Smooth muscle cell (in vitro differentiated cells): ENCODE data around the gene CACUL1. TPM values are rescaled to one million over a fixed set of nuclear protein-coding genes. Genes with fewer than 3 reads are reported as not detected.

Experiments used
- DNase-seq: peaks from one replicate; lab custom pipeline; 2025; ENCODE audit not compliant: unreplicated experiment; lab: John Stamatoyannopoulos, UW
- H2AFZ ChIP-seq: fragments of 200-600 bp; sonication (generic); 2 replicates; pipeline ENCODE4 v1.6.0; 2016; ENCODE audit warnings: antibody characterized with exemption, low read depth, mild to moderate bottlenecking
- H3F3A ChIP-seq: fragments of 200-600 bp; sonication (generic); 2 replicates; pipeline ENCODE4 v1.6.0; 2017; ENCODE audit warnings: antibody characterized with exemption, low read depth
- H3K27ac ChIP-seq: fragments of 200-600 bp; sonication (generic); 2 replicates; pipeline ENCODE4 v1.5.1; 2016; ENCODE audit warnings: low read depth, mild to moderate bottlenecking
- H3K27me3 ChIP-seq: fragments of 200-600 bp; sonication (generic); 2 replicates; pipeline ENCODE4 v1.6.1; 2016; ENCODE audit warnings: low read depth, mild to moderate bottlenecking
- H3K36me3 ChIP-seq: fragments of 200-600 bp; sonication (generic); 2 replicates; pipeline ENCODE4 v1.5.1; 2016; ENCODE audit warnings: low read depth
- H3K4me1 ChIP-seq: fragments of 200-600 bp; sonication (generic); 2 replicates; pipeline ENCODE4 v1.5.1; 2016; ENCODE audit warnings: low read depth
- H3K4me2 ChIP-seq: fragments of 200-600 bp; sonication (generic); 2 replicates; pipeline ENCODE4 v1.6.0; 2016; ENCODE audit warnings: mild to moderate bottlenecking
- H3K4me3 ChIP-seq: fragments of 200-600 bp; sonication (generic); 2 replicates; pipeline ENCODE4 v1.5.1; 2016; ENCODE audit warnings: mild to moderate bottlenecking
- H3K79me2 ChIP-seq: fragments of 200-600 bp; sonication (generic); 2 replicates; pipeline ENCODE4 v1.6.0; 2016; ENCODE audit warnings: low read depth, mild to moderate bottlenecking
- H3K9ac ChIP-seq: fragments of 200-600 bp; sonication (generic); 2 replicates; pipeline ENCODE4 v1.6.0; 2016; ENCODE audit warnings: low read depth
- H3K9me3 ChIP-seq: fragments of 200-600 bp; sonication (generic); replicated peaks from 2 replicates; pipeline ENCODE4 v1.5.1; 2016; ENCODE audit warnings: low read depth
- H4K20me1 ChIP-seq: fragments of 200-600 bp; sonication (generic); 2 replicates; pipeline ENCODE4 v1.6.0; 2016; ENCODE audit warnings: low read depth
- CTCF ChIP-seq: fragments of 200-600 bp; sonication (generic); IDR thresholded peaks from 2 replicates; pipeline ENCODE4 v1.5.1; 2017; ENCODE audit warnings: borderline replicate concordance, mild to moderate bottlenecking, antibody characterized with exemption; ENCODE audit not compliant: insufficient read depth, poor library complexity, severe bottlenecking
- WGBS: methylation state at CpG from one replicate; pipeline ENCODE4 v1.1.7; 2016; ENCODE audit warnings: low lambda C conversion rate; 5-methylcytosine and 5-hydroxymethylcytosine counted together
- polyA plus RNA-seq: library from polyadenylated mRNA; unstranded; fragments of >200 nt; fragmentation: Nextera tagmentation; extraction: Ambion mirVana; gene quantifications from 2 replicates; pipeline ENCODE4 v1.2.1, GENCODE V29; 2016
- total RNA-seq: library from RNA; depleted of rRNA; stranded (reverse); fragments of >200 nt; gene quantifications from 2 replicates; pipeline ENCODE4 v1.2.3, GENCODE V29; 2014

CACUL1 gene
- total and polyA plus RNA-seq, 2 experiments from 2014 or later = 24.8 to 25.6 TPM

- Histone ChIP-seq H3K4me1 (no peaks in the 10 kb centered on the region), H3K36me3 (no peaks in the 10 kb centered on the region), H3K79me2 (no peaks in the 10 kb centered on the region), H4K20me1 (no peaks in the 10 kb centered on the region), H3K9ac (no peak overlapping the region), H3F3A (no peaks in the 10 kb centered on the region), H3K27ac (no peak overlapping the region), H3K4me2 (peak overlapping the region; percentile 79), H3K27me3 (peaks cover 17% of the 10 kb centered on the region), H3K9me3 (no peaks in the 10 kb centered on the region), H3K4me3 (peak overlapping the region; percentile 48), H2AFZ (peak overlapping the region; percentile 43)
- DNase-seq = no peak
- 62% methylated on average over 21 of the region's 36 CpGs for WGBS
- TF ChIP-seq CTCF = no peak
These were observed 5.5 kb upstream of the CACUL1 start for GRCh38 chr10:118760265-118760664.

GRCh38 chr10:118758449-118758848 lies 3.7 kb upstream of the CACUL1 start:
- Histone ChIP-seq H3K4me3 (no peak overlapping the region), H4K20me1 (peaks cover 7% of the 10 kb centered on the region), H3K27me3 (peaks cover 11% of the 10 kb centered on the region), H3F3A (peaks cover 2% of the 10 kb centered on the region), H3K9ac (no peak overlapping the region), H3K4me2 (no peak overlapping the region), H2AFZ (no peak overlapping the region), H3K4me1 (no peaks in the 10 kb centered on the region), H3K27ac (no peak overlapping the region), H3K79me2 (peaks cover 12% of the 10 kb centered on the region), H3K9me3 (no peaks in the 10 kb centered on the region), H3K36me3 (no peaks in the 10 kb centered on the region)
- no peak for TF ChIP-seq CTCF
- 88% methylated on average over 1 of the region's 1 CpG for WGBS
- no peak for DNase-seq

- H4K20me1 ChIP-seq = peaks cover 49% of the 10 kb centered on the region
- H3K9me3 ChIP-seq = no peaks in the 10 kb centered on the region
- peak overlapping the region; percentile 76 for H3K27ac ChIP-seq
- DNase-seq = peak; percentile 43
- peaks cover 14% of the 10 kb centered on the region for H3K4me1 ChIP-seq
- no peaks in the 10 kb centered on the region for H3K36me3 ChIP-seq
- peak overlapping the region; percentile 78 for H2AFZ ChIP-seq
- H3K79me2 ChIP-seq = peaks cover 55% of the 10 kb centered on the region
- H3K4me2 ChIP-seq = peak overlapping the region; percentile 92
- peak overlapping the region; percentile 87 for H3K4me3 ChIP-seq
- H3F3A ChIP-seq = peaks cover 4% of the 10 kb centered on the region
- peak overlapping the region; percentile 88 for H3K9ac ChIP-seq
- WGBS = 0% methylated on average over 11 of the region's 22 CpGs
- no peak for TF ChIP-seq CTCF
- H3K27me3 ChIP-seq = no peaks in the 10 kb centered on the region
These were observed 578 bp downstream of the CACUL1 start for GRCh38 chr10:118754229-118754555.
